GM03348 (cell line): ENCODE measurements around the gene OR7C1.
"Not testable (repeated sequence)": the region's sequence is repeated elsewhere in the genome, so short reads cannot be mapped to it uniquely, and the experiment has no call there.

Source experiments
- DNase-seq: peaks from one replicate; pipeline ENCODE4 v3.0.0; 2012; ENCODE audit warnings: low spot score

Gene OR7C1

GRCh38 chr19:14784730-14785101 is 50.3 kb downstream of the OR7C1 start:
- DNase-seq, result not testable (repeated sequence)

DNA sequence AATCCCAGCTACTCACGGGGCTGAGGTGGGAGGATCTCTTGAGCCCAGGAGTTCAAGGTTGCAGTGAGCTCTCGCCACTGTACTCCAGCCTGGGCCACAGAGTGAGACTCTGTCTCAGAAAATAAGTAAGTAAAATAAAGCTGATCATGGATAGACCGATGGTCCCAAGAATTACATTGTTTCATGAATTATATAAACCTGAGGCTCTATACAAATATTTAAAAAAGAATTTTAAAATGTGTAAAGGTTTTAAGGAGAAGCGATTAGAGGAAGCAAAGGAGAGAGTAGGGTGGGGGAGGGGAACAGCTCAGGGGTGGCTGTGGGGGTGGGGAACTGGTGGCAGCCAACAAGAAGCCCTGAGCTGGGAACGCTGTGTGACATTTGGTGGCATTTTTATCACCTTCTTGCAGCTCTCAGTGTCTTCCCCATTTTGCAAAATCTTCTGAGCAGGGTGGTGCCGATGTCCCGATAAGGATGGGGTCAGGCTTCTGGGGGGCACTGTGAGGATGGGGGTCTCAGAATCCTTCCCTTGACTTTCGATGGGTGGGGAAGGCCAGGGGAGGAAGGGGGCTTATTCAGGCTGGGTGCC is 51.5 kb downstream of the OR7C1 start:
- not testable (repeated sequence) for DNase-seq

- no peak for DNase-seq
Observed at GRCh38 chr19:14782626-14783409, 52.2 kb downstream of the OR7C1 start.

- not testable (repeated sequence) for DNase-seq
Observed at GRCh38 chr19:14781713-14782536, 53.1 kb downstream of the OR7C1 start.

- DNase-seq, result not testable (repeated sequence)
Observed at GRCh38 chr19:14780622-14781225, 54.3 kb downstream of the OR7C1 start.

- DNase-seq, result no peak
Observed at GRCh38 chr19:14779151-14779550, 55.8 kb downstream of the OR7C1 start.

- DNase-seq, result not testable (repeated sequence)
Observed at GRCh38 chr19:14778110-14778845, 56.7 kb downstream of the OR7C1 start, which contains the start of gene ADGRE2. Gene ADGRE2, minus strand, starts transcription at chr19:14778560. Its CDS starts 1,804 bp downstream, at chr19:14776756.

DNA sequence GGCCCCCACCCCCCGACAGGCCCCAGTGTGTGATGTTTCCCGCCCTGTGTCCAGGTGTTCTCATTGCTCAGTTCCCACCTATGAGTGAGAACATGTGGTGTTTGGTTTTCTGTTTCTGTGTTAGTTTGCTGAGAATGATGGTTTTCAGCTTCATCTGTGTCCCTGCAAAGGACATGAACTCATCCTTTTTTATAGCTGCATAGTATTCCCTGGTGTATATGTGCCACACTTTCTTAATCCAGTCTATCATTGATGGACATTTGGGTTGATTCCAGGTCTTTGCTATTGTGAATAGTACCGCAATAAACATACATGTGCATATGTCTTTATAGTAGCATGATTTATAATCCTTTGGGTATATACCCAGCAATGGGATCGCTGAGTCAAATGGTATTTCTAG is 57.3 kb downstream of the OR7C1 start:
- DNase-seq, result not testable (repeated sequence)

GRCh38 chr19:14775869-14776586 is 59.0 kb downstream of the OR7C1 start:
- no peak for DNase-seq

DNA sequence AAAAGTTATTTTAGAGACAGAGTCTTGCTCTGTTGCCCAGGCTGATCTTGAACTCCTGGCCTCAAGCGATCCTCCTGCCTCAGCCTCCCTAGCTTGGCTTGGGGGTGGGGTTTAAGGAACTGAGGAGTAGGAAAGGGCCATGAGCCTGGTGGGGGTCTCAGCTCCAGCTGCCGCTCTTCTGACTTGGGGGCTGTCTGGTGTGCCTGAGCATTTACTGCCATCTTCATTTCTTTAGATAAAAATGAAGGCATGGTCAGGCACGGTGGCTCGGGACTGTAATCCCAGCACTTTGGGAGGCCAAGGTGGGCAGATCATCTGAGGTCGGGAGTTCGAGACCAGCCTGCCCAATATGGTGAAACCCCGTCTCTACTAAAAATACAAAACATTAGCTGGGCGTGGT is 59.7 kb downstream of the OR7C1 start:
- not testable (repeated sequence) for DNase-seq

- no peak for DNase-seq
Observed at GRCh38 chr19:14774373-14774772, 60.6 kb downstream of the OR7C1 start.

DNA sequence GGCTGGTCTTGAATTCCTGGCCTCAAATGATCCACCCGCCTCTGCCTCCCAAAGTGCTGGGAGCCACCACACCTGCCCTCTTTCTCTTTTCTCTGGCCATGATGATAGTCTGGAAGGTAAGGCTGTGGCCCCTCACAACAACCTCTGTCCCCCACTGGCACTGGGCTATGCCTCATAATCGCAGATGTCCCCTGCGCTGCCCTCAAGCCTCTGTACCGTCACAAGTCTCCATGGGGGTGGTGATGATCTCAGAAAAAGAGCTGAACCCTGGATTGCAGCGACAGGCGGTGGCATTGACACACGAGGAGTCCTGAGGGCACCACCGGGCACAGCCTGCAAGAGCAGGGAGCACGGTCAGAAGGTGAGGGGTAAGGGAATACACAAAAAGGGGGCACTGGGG is 61.3 kb downstream of the OR7C1 start:
- not testable (repeated sequence) for DNase-seq

DNA sequence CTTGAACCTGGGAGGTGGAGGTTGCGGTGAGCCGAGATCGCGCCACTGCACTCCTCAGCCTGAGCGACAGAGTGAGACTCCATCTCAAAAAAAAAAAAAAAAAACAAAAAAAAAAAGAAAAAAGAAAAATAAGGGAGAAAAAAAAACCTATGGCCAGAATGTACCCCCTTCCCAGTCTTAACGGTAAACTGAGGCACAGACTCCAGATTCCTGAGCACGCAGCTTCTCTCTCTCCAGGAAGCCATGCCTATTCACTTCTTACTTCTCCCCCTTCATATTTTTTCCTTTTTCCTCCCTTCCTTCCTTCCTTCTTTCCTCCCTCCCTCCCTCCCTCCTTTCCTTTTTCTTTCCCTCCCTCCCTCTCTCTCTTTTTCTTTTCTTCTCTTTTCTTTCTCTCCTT is 62.0 kb downstream of the OR7C1 start:
- DNase-seq, result no peak

- DNase-seq, result no peak
Observed at GRCh38 chr19:14772467-14772866, 62.5 kb downstream of the OR7C1 start.

DNA sequence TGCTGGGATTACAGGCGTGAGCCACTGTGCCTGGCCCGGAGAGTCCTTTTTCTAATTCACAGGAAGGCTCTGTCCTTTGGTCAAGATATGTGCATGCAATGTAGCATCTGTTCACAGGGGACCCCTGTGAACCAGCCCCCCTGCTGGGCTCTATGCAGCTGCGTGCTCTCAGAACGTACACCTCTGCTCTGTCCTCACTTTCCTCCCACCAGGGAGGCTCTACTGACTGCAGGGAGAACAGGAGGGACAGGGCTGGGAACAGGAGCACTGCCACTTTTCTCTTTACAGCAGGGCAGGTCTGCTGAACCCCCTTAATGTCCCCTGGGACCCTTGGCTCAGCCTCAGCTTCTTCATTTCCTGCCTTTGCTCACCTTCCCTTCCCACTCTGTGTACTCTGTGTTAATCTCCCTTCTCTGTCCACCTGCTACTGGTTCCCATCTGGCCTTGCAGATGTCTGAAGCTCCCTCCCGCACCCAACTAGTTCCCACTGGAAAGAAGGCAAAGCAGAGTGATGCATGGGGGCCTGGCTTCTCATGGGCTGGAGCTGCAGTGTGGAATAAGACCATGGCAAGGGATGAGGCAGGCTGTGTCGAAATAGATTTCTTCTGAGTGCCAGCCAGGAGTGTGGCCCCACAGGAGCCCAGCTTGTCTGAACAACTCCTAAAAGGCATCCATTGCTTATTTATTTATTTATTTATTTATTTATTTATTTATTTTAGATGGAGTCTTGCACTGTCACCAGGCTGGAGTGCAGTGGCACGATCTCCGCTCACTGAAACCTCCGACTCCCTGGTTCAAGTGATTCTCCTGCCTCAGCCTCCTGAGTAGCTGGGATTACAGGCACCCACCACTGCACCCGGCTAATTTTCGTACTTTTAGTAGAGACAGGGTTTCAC is 63.8 kb downstream of the OR7C1 start:
- no peak for DNase-seq

GRCh38 chr19:14770136-14770535 is 64.8 kb downstream of the OR7C1 start:
- DNase-seq, result no peak

GRCh38 chr19:14769201-14769600 is 65.8 kb downstream of the OR7C1 start:
- DNase-seq, result no peak

DNA sequence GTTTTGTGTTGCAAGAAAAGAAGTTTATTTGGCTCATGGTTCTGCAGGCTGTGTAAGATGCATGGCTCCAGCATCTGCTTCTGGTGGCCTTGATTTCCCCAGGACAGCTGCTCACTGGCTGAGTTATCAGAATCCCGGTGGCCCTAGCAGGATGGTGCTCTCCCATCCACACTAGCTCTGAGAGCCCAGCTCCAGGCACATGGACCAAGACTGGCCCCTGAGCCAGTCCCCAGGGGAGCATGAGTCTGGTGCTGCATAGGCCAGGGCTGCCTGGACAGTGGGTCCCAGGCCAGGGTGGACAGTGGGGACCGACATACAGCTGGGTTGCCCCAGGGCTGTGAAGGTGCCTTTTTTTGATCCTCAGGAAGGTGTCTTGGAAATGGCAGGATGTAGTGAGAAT is 67.0 kb downstream of the OR7C1 start:
- DNase-seq, result no peak

- DNase-seq, result no peak
Observed at GRCh38 chr19:14767466-14767971, 67.5 kb downstream of the OR7C1 start.

DNA sequence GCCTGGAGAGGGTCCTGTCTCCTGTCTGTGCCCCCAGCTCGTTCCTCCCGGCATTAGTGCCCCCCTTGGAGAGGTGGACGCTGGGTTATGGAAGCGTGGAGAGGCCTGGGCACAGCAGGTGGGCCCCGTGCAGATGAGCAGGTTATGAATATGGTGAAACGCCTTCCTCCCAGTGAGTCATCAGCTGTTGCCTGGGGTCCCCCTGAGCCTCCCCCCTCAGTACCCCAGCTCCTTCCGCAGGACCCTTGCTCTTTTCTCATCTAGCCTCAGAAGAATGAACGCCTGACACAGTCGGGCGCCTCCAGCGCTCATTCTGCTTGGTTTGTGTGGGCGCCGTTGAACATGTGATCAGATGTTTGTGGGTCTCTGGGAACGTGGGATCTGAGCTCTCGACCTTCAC is 69.1 kb downstream of the OR7C1 start:
- DNase-seq, result not testable (repeated sequence)
